SH-SY5Y (cell line): ENCODE results near the gene MACROD2.

Experiments
- GATA2 ChIP-seq: IDR thresholded peaks from 2 replicates; pipeline ENCODE4 v1.6.1; 2011; ENCODE audit warnings: mild to moderate bottlenecking, low read depth, low read length
- GATA3 ChIP-seq: IDR thresholded peaks from 2 replicates; pipeline ENCODE4 v1.6.1; 2011; ENCODE audit warnings: low read depth, mild to moderate bottlenecking, low read length, moderate library complexity

- TF ChIP-seq GATA3 (no peak), GATA2 (no peak)
Measured at GRCh38 chr20:15515691-15516090, 1520.4 kb downstream of the MACROD2 start.
